SK-N-MC (cell line): Measurements from ENCODE around the gene RFWD3.

Experiments
- DNase-seq: peaks from one replicate; pipeline ENCODE4 v3.0.0-alpha.2; 2011; ENCODE audit warnings: low read depth, low spot score
- H3K27ac ChIP-seq: fragments of 200-600 bp; sonication (generic); 2 replicates; pipeline ENCODE4 v1.5.1; 2016; ENCODE audit warnings: mixed run types
- H3K36me3 ChIP-seq: fragments of 200-600 bp; sonication (generic); 2 replicates; pipeline ENCODE4 v1.6.1; 2017; ENCODE audit warnings: antibody characterized with exemption, low read length, mixed read lengths; ENCODE audit not compliant: insufficient read depth
- H3K4me3 ChIP-seq: fragments of 200-600 bp; sonication (generic); 2 replicates; pipeline ENCODE4 v1.5.1; 2016
- H3K9ac ChIP-seq: fragments of 200-600 bp; sonication (generic); 2 replicates; pipeline ENCODE4 v1.8.0; 2017; ENCODE audit warnings: mixed run types, mixed read lengths; ENCODE audit not compliant: insufficient read length
- H3K9me3 ChIP-seq: fragments of 200-600 bp; sonication (generic); 2 replicates; pipeline ENCODE4 v1.6.1; 2017; ENCODE audit warnings: low read depth, mild to moderate bottlenecking, antibody characterized with exemption, low read length, moderate library complexity, mixed read lengths
- EZH2 ChIP-seq: fragments of 200-600 bp; sonication (generic); IDR thresholded peaks from one replicate; pipeline ENCODE4 v1.6.1; 2017; ENCODE audit warnings: antibody characterized with exemption
- FOXP2 ChIP-seq: optimal IDR thresholded peaks from 2 replicates; pipeline ENCODE3; 2011; ENCODE audit warnings: mild to moderate bottlenecking, moderate library complexity; ENCODE audit not compliant: insufficient read depth; ENCODE audit errors: extremely low read length, control extremely low read depth
- POLR2AphosphoS5 ChIP-seq: IDR thresholded peaks from 2 replicates; pipeline ENCODE4 v1.6.1; 2012; ENCODE audit warnings: mild to moderate bottlenecking, low read depth, low read length, borderline replicate concordance

The RFWD3 gene

GRCh38 chr16:74635303-74635702 lies 31.4 kb downstream of the RFWD3 start:
- DNase-seq, result no peak
- Histone ChIP-seq H3K9me3 (no peaks in the 10 kb centered on the region), H3K27ac (no peak overlapping the region), H3K36me3 (peaks cover 66% of the 10 kb centered on the region), H3K4me3 (no peak overlapping the region), H3K9ac (no peak overlapping the region)
- no peak for TF ChIP-seq FOXP2
- no peak for TF ChIP-seq POLR2AphosphoS5
- no peak for TF ChIP-seq EZH2

GRCh38 chr16:74633686-74634085 lies 33.0 kb downstream of the RFWD3 start:
- DNase-seq, result no peak
- peaks cover 71% of the 10 kb centered on the region for H3K36me3 ChIP-seq
- no peaks in the 10 kb centered on the region for H3K9me3 ChIP-seq
- no peak for TF ChIP-seq EZH2
- no peak for TF ChIP-seq FOXP2
- TF ChIP-seq POLR2AphosphoS5, result no peak
- no peak overlapping the region for H3K4me3 ChIP-seq
- H3K9ac ChIP-seq, result no peak overlapping the region
- no peak overlapping the region for H3K27ac ChIP-seq

- no peak overlapping the region for H3K9ac ChIP-seq
- H3K4me3 ChIP-seq, result no peak overlapping the region
- DNase-seq, result no peak
- no peak for TF ChIP-seq POLR2AphosphoS5
- TF ChIP-seq FOXP2, result no peak
- TF ChIP-seq EZH2, result no peak
- H3K36me3 ChIP-seq, result peaks cover 83% of the 10 kb centered on the region
- H3K9me3 ChIP-seq, result no peaks in the 10 kb centered on the region
- peak overlapping the region; percentile 75 for H3K27ac ChIP-seq
Measured at GRCh38 chr16:74627506-74628220, 39.0 kb downstream of the RFWD3 start.

- no peak for DNase-seq
- H3K27ac ChIP-seq, result peak overlapping the region; percentile 75
- TF ChIP-seq EZH2, result no peak
- no peak for TF ChIP-seq POLR2AphosphoS5
- no peak for TF ChIP-seq FOXP2
- no peaks in the 10 kb centered on the region for H3K9me3 ChIP-seq
- peaks cover 86% of the 10 kb centered on the region for H3K36me3 ChIP-seq
- H3K9ac ChIP-seq, result no peak overlapping the region
- no peak overlapping the region for H3K4me3 ChIP-seq
Measured at GRCh38 chr16:74626741-74627416, 39.8 kb downstream of the RFWD3 start.

GRCh38 chr16:74625500-74626350 lies 41.0 kb downstream of the RFWD3 start:
- Histone ChIP-seq H3K9ac (no peak overlapping the region), H3K9me3 (no peaks in the 10 kb centered on the region), H3K36me3 (peaks cover 81% of the 10 kb centered on the region), H3K27ac (peak overlapping the region; percentile 75), H3K4me3 (no peak overlapping the region)
- TF ChIP-seq EZH2 (no peak), POLR2AphosphoS5 (no peak)
- DNase-seq, result no peak

GRCh38 chr16:74623839-74624235 lies 42.8 kb downstream of the RFWD3 start:
- no peak overlapping the region for H3K9ac ChIP-seq
- no peaks in the 10 kb centered on the region for H3K9me3 ChIP-seq
- H3K27ac ChIP-seq, result peak overlapping the region; percentile 31; the same call in 1 of the 2 replicates
- DNase-seq, result no peak
- peaks cover 67% of the 10 kb centered on the region for H3K36me3 ChIP-seq
- no peak overlapping the region for H3K4me3 ChIP-seq
- TF ChIP-seq POLR2AphosphoS5 (no peak), FOXP2 (no peak), EZH2 (no peak)

GRCh38 chr16:74623214-74623838 lies 43.4 kb downstream of the RFWD3 start:
- DNase-seq, result no peak
- Histone ChIP-seq H3K9ac (no peak overlapping the region), H3K9me3 (no peaks in the 10 kb centered on the region), H3K27ac (peak overlapping the region; percentile 80), H3K4me3 (no peak overlapping the region), H3K36me3 (peaks cover 64% of the 10 kb centered on the region)
- TF ChIP-seq POLR2AphosphoS5 (no peak), EZH2 (no peak), FOXP2 (no peak)

GRCh38 chr16:74622005-74622404 lies 44.7 kb downstream of the RFWD3 start:
- H3K4me3 ChIP-seq, result no peak overlapping the region
- DNase-seq, result no peak
- no peak for TF ChIP-seq POLR2AphosphoS5
- no peak for TF ChIP-seq EZH2
- TF ChIP-seq FOXP2, result no peak
- no peaks in the 10 kb centered on the region for H3K9me3 ChIP-seq
- peak overlapping the region; percentile 80 for H3K27ac ChIP-seq
- peaks cover 51% of the 10 kb centered on the region for H3K36me3 ChIP-seq
- no peak overlapping the region for H3K9ac ChIP-seq
